Neural crest cell (in vitro differentiated cells): ENCODE measurements around the gene MMP13. TPM values are rescaled to one million over a fixed set of nuclear protein-coding genes. Genes with fewer than 3 reads are reported as not detected.

ENCODE experiments used
- DNase-seq: peaks from one replicate; pipeline ENCODE4 v3.0.0; 2021; ENCODE audit warnings: low read depth, mixed read lengths, low spot score
- H3K27ac Mint-ChIP-seq: one replicate; pipeline ENCODE4 v1.8.0; 2021; ENCODE audit warnings: mild to moderate bottlenecking, mixed read lengths; ENCODE audit not compliant: unreplicated experiment
- H3K27me3 Mint-ChIP-seq: 2 replicates; pipeline ENCODE4 v1.8.0; 2021; ENCODE audit warnings: low read depth, mild to moderate bottlenecking, mixed read lengths
- H3K36me3 Mint-ChIP-seq: 2 replicates; pipeline ENCODE4 v1.8.0; 2021; ENCODE audit warnings: low read depth, mild to moderate bottlenecking, mixed read lengths
- H3K4me1 Mint-ChIP-seq: 2 replicates; pipeline ENCODE4 v1.8.0; 2021; ENCODE audit warnings: mixed read lengths
- H3K4me3 Mint-ChIP-seq: one replicate; pipeline ENCODE4 v1.8.0; 2021; ENCODE audit warnings: mild to moderate bottlenecking, mixed read lengths
- H3K9me3 Mint-ChIP-seq: 2 replicates; pipeline ENCODE4 v1.8.0; 2021; ENCODE audit warnings: mixed read lengths
- total RNA-seq: library from RNA; stranded (reverse); gene quantifications from 2 replicates; pipeline ENCODE4 v1.2.1, GENCODE V29; 2021
- TF ChIP-seq, protein P1 (sequence below): fragments of 200-600 bp; sonication (generic); conservative IDR thresholded peaks from 2 replicates; pipeline ENCODE4 v1.5.0; 2021; ENCODE audit warnings: antibody characterized with exemption, mild to moderate bottlenecking

The MMP13 gene
- total RNA-seq, 1 donor from 2014 or later: not detected

DNA sequence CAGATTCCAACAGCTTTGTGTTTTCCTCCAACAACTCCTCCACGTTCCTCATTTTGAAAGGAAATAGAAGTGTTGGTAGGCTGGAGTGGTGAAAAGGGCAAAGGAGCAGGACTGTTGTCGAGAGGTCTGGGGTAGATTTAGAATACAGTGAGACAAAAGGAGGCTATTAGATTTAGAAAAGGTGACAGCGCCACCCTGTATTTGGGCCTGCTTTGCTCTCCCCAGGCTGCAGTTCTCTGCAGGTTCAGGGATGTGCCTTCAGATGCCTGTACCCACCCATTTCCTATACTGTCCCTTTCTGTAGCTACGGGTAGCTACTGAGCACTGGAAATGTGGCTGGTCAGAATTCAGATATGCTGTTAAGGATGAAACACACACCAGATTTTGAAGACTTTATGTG lies 20.8 kb downstream of the MMP13 start:
- Mint-ChIP-seq H3K27me3 (peaks cover 4% of the 10 kb centered on the region), H3K4me1 (no peaks in the 10 kb centered on the region), H3K9me3 (no peaks in the 10 kb centered on the region), H3K27ac (no peak overlapping the region), H3K36me3 (no peaks in the 10 kb centered on the region), H3K4me3 (no peak overlapping the region)
- DNase-seq: no peak
- TF ChIP-seq, protein P1, sequence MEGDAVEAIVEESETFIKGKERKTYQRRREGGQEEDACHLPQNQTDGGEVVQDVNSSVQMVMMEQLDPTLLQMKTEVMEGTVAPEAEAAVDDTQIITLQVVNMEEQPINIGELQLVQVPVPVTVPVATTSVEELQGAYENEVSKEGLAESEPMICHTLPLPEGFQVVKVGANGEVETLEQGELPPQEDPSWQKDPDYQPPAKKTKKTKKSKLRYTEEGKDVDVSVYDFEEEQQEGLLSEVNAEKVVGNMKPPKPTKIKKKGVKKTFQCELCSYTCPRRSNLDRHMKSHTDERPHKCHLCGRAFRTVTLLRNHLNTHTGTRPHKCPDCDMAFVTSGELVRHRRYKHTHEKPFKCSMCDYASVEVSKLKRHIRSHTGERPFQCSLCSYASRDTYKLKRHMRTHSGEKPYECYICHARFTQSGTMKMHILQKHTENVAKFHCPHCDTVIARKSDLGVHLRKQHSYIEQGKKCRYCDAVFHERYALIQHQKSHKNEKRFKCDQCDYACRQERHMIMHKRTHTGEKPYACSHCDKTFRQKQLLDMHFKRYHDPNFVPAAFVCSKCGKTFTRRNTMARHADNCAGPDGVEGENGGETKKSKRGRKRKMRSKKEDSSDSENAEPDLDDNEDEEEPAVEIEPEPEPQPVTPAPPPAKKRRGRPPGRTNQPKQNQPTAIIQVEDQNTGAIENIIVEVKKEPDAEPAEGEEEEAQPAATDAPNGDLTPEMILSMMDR: no peak

DNA sequence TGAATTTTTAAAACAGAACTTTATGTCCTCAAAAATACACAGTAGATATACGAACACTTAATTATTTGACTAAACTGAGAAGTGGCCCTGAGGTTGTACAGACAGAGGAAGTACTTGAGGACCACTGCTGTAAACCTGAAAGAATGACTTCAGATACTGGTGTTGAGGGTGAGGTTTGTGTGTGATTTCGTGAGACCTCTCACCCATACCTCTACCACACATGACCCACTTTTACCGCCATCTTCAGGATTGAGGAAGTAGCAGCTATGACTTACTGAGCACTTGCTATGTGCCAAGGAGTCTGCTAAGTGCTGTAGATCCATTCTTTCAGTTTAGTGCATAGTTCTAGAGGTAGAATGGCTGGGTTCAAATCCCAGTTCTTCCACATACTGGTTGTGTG lies 21.9 kb downstream of the MMP13 start:
- no peaks in the 10 kb centered on the region for H3K9me3 Mint-ChIP-seq

DNA sequence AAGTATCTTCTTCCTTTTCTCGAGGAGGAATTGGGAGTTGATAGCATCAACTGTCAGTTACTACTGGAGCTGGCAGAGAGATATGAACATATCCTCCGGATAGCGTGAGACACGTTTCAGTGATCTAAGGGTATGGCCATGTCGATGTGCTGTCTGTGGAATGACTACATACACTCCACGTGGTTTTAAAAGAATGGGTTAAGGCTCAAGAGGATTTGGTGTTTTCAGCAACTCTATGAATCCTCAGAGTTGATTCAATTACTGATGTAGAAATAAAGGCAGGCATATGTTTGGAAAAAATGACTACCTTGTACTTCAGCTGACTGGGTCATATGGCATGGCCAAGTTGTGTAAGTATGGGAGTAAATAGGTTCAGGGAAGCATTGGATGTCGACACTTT lies 22.9 kb downstream of the MMP13 start:
- no peak overlapping the region for H3K4me3 Mint-ChIP-seq
- no peak for DNase-seq
- TF ChIP-seq, protein P1: no peak
- H3K27ac Mint-ChIP-seq: no peak overlapping the region
- H3K36me3 Mint-ChIP-seq: no peaks in the 10 kb centered on the region
- peaks cover 4% of the 10 kb centered on the region for H3K27me3 Mint-ChIP-seq
- H3K4me1 Mint-ChIP-seq: no peaks in the 10 kb centered on the region
- H3K9me3 Mint-ChIP-seq: no peaks in the 10 kb centered on the region

More for the DNA sequence above, 21.9 kb downstream of the MMP13 start:
- TF ChIP-seq, protein P1: no peak
- no peaks in the 10 kb centered on the region for H3K36me3 Mint-ChIP-seq
- no peak overlapping the region for H3K27ac Mint-ChIP-seq
- H3K27me3 Mint-ChIP-seq: peaks cover 4% of the 10 kb centered on the region
- H3K4me3 Mint-ChIP-seq: no peak overlapping the region
- DNase-seq: no peak
- H3K4me1 Mint-ChIP-seq: no peaks in the 10 kb centered on the region

DNA sequence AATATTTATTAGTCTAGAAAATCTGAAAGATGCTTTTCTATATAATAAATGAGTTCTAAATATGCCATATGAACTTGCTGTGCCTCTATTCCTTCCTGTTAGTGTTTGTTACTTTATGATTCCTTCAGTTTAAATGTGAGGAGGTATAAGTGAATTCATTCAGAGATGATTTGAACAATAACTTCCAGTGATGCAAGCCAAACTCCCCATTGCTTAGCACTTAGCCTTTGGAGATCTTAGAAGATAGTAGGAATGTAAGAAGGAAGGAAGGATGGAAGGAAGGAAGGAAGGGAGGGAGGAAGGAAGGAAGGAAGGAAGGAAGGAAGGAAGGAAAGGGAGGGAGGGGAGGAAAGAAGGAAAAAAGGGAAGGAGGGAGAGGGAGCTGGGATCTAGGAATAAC lies 25.1 kb downstream of the MMP13 start:
- Mint-ChIP-seq H3K4me1 (no peaks in the 10 kb centered on the region), H3K27ac (no peak overlapping the region), H3K27me3 (peaks cover 4% of the 10 kb centered on the region), H3K4me3 (no peak overlapping the region), H3K9me3 (no peaks in the 10 kb centered on the region), H3K36me3 (no peaks in the 10 kb centered on the region)
- TF ChIP-seq, protein P1: no peak
- no peak for DNase-seq

DNA sequence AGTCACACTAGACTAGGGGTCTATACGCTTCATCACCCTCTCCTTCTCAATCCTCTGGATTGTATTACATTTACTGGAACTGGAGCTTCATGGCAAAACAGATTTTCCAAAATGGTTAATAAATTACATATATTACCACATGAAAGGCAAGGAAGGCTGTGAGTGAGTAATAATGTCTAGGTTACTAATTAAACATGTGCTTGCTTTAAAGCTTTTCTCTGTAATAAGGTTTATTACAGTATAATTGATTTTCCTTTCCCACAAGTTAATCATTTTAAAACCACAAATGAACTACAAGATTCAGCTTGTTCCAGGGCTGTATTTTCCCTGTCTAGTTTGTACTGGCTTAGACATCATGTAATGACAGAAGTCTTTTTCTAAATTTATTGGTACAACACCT lies 25.6 kb downstream of the MMP13 start:
- no peak overlapping the region for H3K4me3 Mint-ChIP-seq
- no peaks in the 10 kb centered on the region for H3K36me3 Mint-ChIP-seq
- no peak for DNase-seq
- TF ChIP-seq, protein P1: no peak
- no peaks in the 10 kb centered on the region for H3K4me1 Mint-ChIP-seq
- H3K27ac Mint-ChIP-seq: no peak overlapping the region
- peaks cover 4% of the 10 kb centered on the region for H3K27me3 Mint-ChIP-seq
- no peaks in the 10 kb centered on the region for H3K9me3 Mint-ChIP-seq

DNA sequence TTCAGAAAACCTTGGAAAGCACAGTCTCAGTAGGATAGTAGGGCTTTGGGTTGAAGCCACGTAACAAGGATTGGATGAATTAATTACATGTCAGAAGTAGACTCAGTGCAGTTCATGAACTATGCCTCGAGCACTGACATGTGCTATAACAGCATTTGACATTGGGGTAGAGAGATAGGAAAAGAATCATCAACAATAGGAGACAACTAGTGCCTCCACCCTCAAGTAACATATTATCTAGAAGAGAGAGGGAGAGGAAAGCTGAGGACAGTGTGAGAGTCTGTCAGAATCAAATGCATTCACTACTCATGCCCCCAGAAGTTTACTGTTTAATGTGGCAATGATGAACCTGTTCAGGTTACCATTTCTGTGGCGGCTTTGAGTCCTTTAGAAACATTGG lies 26.4 kb downstream of the MMP13 start:
- Mint-ChIP-seq H3K36me3 (no peaks in the 10 kb centered on the region), H3K9me3 (no peaks in the 10 kb centered on the region), H3K27ac (no peak overlapping the region), H3K4me1 (no peaks in the 10 kb centered on the region), H3K27me3 (peaks cover 4% of the 10 kb centered on the region), H3K4me3 (no peak overlapping the region)
- TF ChIP-seq, protein P1: no peak
- no peak for DNase-seq
